T-cell (primary cell): ENCODE measurements around the gene GSC. TPM values are rescaled to one million over a fixed set of nuclear protein-coding genes. Genes with fewer than 3 reads are reported as not detected.

Source experiments
- ATAC-seq, 4 experiments: fragments of 200-7000 bp in 3 of 4; fragments of 150-1000 bp in 1 of 4; cut with Tn5 transposase; replicated peaks in 1 of 4; 1 replicate in 3 of 4; 2 replicates in 1 of 4; pipeline ENCODE4 v1.10.0; 2021; ENCODE audit warnings: moderate library complexity in 3 of 4, mild to moderate bottlenecking in 2 of 4, moderate number of reproducible peaks in 1 of 4
- CTCF ChIA-PET, 2 donors: fragments of 300-600 bp; sonication (Branson Sonifier 250); formaldehyde crosslinking; loops; one replicate each; lab custom pipeline; 2022; ENCODE audit warnings: antibody characterized with exemption in 2 of 2; lab: Charles Lee
- POLR2A ChIA-PET, 2 donors: fragments of 300-600 bp; sonication (Branson Sonifier 250); formaldehyde crosslinking; loops; one replicate each; lab custom pipeline; 2022; ENCODE audit warnings: antibody characterized with exemption in 2 of 2; lab: Charles Lee
- DNase-seq, 35 experiments: peaks; one replicate each; pipeline versions ENCODE4 v3.0.0 to v3.0.0-alpha.2; 2013 to 2023
- H3K27ac ChIP-seq: one replicate; pipeline ENCODE4 v1.5.1; 2013; ENCODE audit warnings: low read length
- H3K27me3 ChIP-seq, 2 experiments: replicated peaks in 1 of 2; 1 replicate in 1 of 2; 2 replicates in 1 of 2; pipeline versions ENCODE4 v1.6.1 to v1.7.0; 2013; ENCODE audit warnings: low read length in 1 of 2, mixed read lengths in 1 of 2; ENCODE audit not compliant: control insufficient read depth in 2 of 2, insufficient read depth in 2 of 2; ENCODE audit errors: extremely low read depth in 1 of 2
- H3K36me3 ChIP-seq, 2 donors: 1 replicate in 1 of 2; 2 replicates in 1 of 2; pipeline versions ENCODE4 v1.6.1 to v1.7.0; 2013; ENCODE audit warnings: low read length in 1 of 2; ENCODE audit not compliant: control insufficient read depth in 2 of 2, insufficient read depth in 1 of 2; ENCODE audit errors: extremely low read depth in 1 of 2
- H3K4me1 ChIP-seq, 2 experiments: 1 replicate in 1 of 2; 2 replicates in 1 of 2; pipeline versions ENCODE4 v1.6.1 to v1.7.0; 2013; ENCODE audit warnings: low read length in 2 of 2, mixed read lengths in 1 of 2; ENCODE audit not compliant: insufficient read depth in 2 of 2, control insufficient read depth in 1 of 2; ENCODE audit errors: extremely low read depth in 1 of 2
- H3K4me3 ChIP-seq, 2 donors: 1 replicate in 1 of 2; 2 replicates in 1 of 2; pipeline versions ENCODE4 v1.5.1 to v1.7.0; 2013; ENCODE audit warnings: mild to moderate bottlenecking in 2 of 2, low read length in 1 of 2, moderate library complexity in 1 of 2; ENCODE audit not compliant: control insufficient read depth in 1 of 2; ENCODE audit errors: extremely low read depth in 1 of 2
- H3K9me3 ChIP-seq: 2 replicates; pipeline ENCODE4 v1.7.0; 2013
- H3K27ac Mint-ChIP-seq, 2 donors: one replicate each; pipeline ENCODE4 v1.8.0; 2020 to 2021; ENCODE audit warnings: mild to moderate bottlenecking in 2 of 2, mixed read lengths in 2 of 2
- H3K27me3 Mint-ChIP-seq, 2 donors: one replicate each; pipeline ENCODE4 v1.8.0; 2021 to 2022; ENCODE audit warnings: mixed read lengths in 2 of 2
- H3K36me3 Mint-ChIP-seq: one replicate; pipeline ENCODE4 v1.8.0; 2021; ENCODE audit warnings: mixed read lengths
- H3K4me1 Mint-ChIP-seq, 3 donors: one replicate each; pipeline ENCODE4 v1.8.0; 2020 to 2022; ENCODE audit warnings: mixed read lengths in 3 of 3, mild to moderate bottlenecking in 1 of 3
- H3K4me3 Mint-ChIP-seq, 3 donors: one replicate each; pipeline ENCODE4 v1.8.0; 2020 to 2022; ENCODE audit warnings: mild to moderate bottlenecking in 3 of 3, mixed read lengths in 3 of 3, moderate library complexity in 3 of 3
- H3K9me3 Mint-ChIP-seq, 3 donors: one replicate each; pipeline ENCODE4 v1.8.0; 2020 to 2022; ENCODE audit warnings: mixed read lengths in 3 of 3
- WGBS: methylation state at CpG from one replicate; pipeline ENCODE4 v1.1.5; 2013; ENCODE audit warnings: missing lambda C conversion rate; ENCODE audit not compliant: insufficient coverage; 5-methylcytosine and 5-hydroxymethylcytosine counted together
- total RNA-seq, 35 experiments: library from RNA in 6 of 35; stranded (reverse) in 6 of 35; fragments of 120-200 nt in 1 of 35; gene quantifications; one replicate each; pipeline versions ENCODE4 v1.2.1 to v1.2.4 and lab custom pipeline; 2013 to 2026

Gene GSC
- total RNA-seq, 5 donors from 2014 or later (not counting 1 experiment from before 2014, with no cell fraction given): 0.37 to 0.59 TPM; not detected in 3

GRCh38 chr14:94773655-94774343 is 3.9 kb upstream of the GSC start:
- peaks cover 0 to 12% of the 10 kb centered on the region in 2 experiments for H3K4me1 ChIP-seq
- Mint-ChIP-seq H3K9me3 (no peaks in the 10 kb centered on the region), H3K27ac (peak overlapping the region in 1 of 2 donors; percentile 46), H3K4me3 (no peak overlapping the region), H3K27me3 (peaks cover 76 to 82% of the 10 kb centered on the region in 2 donors), H3K36me3 (no peaks in the 10 kb centered on the region), H3K4me1 (peaks cover 0 to 26% (median 15%) of the 10 kb centered on the region in 3 donors)
- no peaks in the 10 kb centered on the region for H3K36me3 ChIP-seq
- WGBS: 15% methylated on average over 21 of the region's 36 CpGs
- no peak overlapping the region for H3K4me3 ChIP-seq
- no peaks in the 10 kb centered on the region for H3K9me3 ChIP-seq
- ChIA-PET CTCF (no interaction called here), POLR2A (no interaction called here)
- no peak overlapping the region for H3K27ac ChIP-seq
- H3K27me3 ChIP-seq: peaks cover 29 to 62% of the 10 kb centered on the region in 2 experiments
- DNase-seq (no peak), ATAC-seq (no peak)

GRCh38 chr14:94773061-94773648 is 3.2 kb upstream of the GSC start:
- no peak overlapping the region for H3K4me3 ChIP-seq
- peaks cover 6 to 30% (median 20%) of the 10 kb centered on the region in 3 donors for H3K4me1 Mint-ChIP-seq
- peaks cover 75 to 81% of the 10 kb centered on the region in 2 donors for H3K27me3 Mint-ChIP-seq
- H3K4me1 ChIP-seq: peaks cover 0 to 18% of the 10 kb centered on the region in 2 experiments
- POLR2A ChIA-PET: no interaction called here
- 13% methylated on average over 24 of the region's 42 CpGs for WGBS
- H3K9me3 Mint-ChIP-seq: no peaks in the 10 kb centered on the region
- no peaks in the 10 kb centered on the region for H3K36me3 ChIP-seq
- no peak overlapping the region for H3K27ac ChIP-seq
- peaks cover 23 to 63% of the 10 kb centered on the region in 2 experiments for H3K27me3 ChIP-seq
- H3K9me3 ChIP-seq: no peaks in the 10 kb centered on the region
- no peak for ATAC-seq
- no peak overlapping the region for H3K4me3 Mint-ChIP-seq
- CTCF ChIA-PET: no interaction called here
- no peak overlapping the region for H3K27ac Mint-ChIP-seq
- no peak for DNase-seq
- H3K36me3 Mint-ChIP-seq: no peaks in the 10 kb centered on the region

- DNase-seq: no peak
- Mint-ChIP-seq H3K9me3 (no peaks in the 10 kb centered on the region), H3K27ac (no peak overlapping the region), H3K27me3 (peaks cover 79 to 82% of the 10 kb centered on the region in 2 donors), H3K4me3 (no peak overlapping the region), H3K36me3 (no peaks in the 10 kb centered on the region), H3K4me1 (peaks cover 6 to 33% (median 24%) of the 10 kb centered on the region in 3 donors)
- peaks cover 25 to 67% of the 10 kb centered on the region in 2 experiments for H3K27me3 ChIP-seq
- ChIA-PET CTCF (no interaction called here), POLR2A (no interaction called here)
- H3K9me3 ChIP-seq: no peaks in the 10 kb centered on the region
- no peak overlapping the region for H3K27ac ChIP-seq
- ATAC-seq: no peak
- no peak overlapping the region for H3K4me3 ChIP-seq
- H3K4me1 ChIP-seq: peaks cover 0 to 19% of the 10 kb centered on the region in 2 experiments
- H3K36me3 ChIP-seq: no peaks in the 10 kb centered on the region
- 24% methylated on average over 2 of the region's 8 CpGs for WGBS
Measured at GRCh38 chr14:94772548-94772947, 2.6 kb upstream of the GSC start.

- no peak for DNase-seq
- peaks cover 78 to 82% of the 10 kb centered on the region in 2 donors for H3K27me3 Mint-ChIP-seq
- H3K9me3 Mint-ChIP-seq: no peaks in the 10 kb centered on the region
- no peak for ATAC-seq
- H3K36me3 Mint-ChIP-seq: no peaks in the 10 kb centered on the region
- H3K27ac Mint-ChIP-seq: no peak overlapping the region
- H3K4me3 Mint-ChIP-seq: peak overlapping the region in 1 of 3 donors; percentile 64
- no peak overlapping the region for H3K27ac ChIP-seq
- peaks cover 0 to 19% of the 10 kb centered on the region in 2 experiments for H3K4me1 ChIP-seq
- H3K4me3 ChIP-seq: no peak overlapping the region
- H3K36me3 ChIP-seq: no peaks in the 10 kb centered on the region
- ChIA-PET POLR2A (no interaction called here), CTCF (no interaction called here)
- peaks cover 6 to 33% (median 24%) of the 10 kb centered on the region in 3 donors for H3K4me1 Mint-ChIP-seq
- no peaks in the 10 kb centered on the region for H3K9me3 ChIP-seq
- H3K27me3 ChIP-seq: peaks cover 25 to 73% of the 10 kb centered on the region in 2 experiments
- WGBS: 16% methylated on average over 7 of the region's 14 CpGs
Measured at GRCh38 chr14:94771906-94772490, 2.1 kb upstream of the GSC start.

GRCh38 chr14:94771158-94771905 is 1.4 kb upstream of the GSC start:
- no peak overlapping the region for H3K27ac ChIP-seq
- peak overlapping the region in 1 of 3 donors; percentile 64 for H3K4me3 Mint-ChIP-seq
- no peaks in the 10 kb centered on the region for H3K36me3 ChIP-seq
- DNase-seq (no peak), ATAC-seq (no peak)
- H3K4me1 ChIP-seq: peaks cover 0 to 19% of the 10 kb centered on the region in 2 experiments
- CTCF ChIA-PET: no interaction called here
- H3K27ac Mint-ChIP-seq: no peak overlapping the region
- peaks cover 6 to 32% (median 24%) of the 10 kb centered on the region in 3 donors for H3K4me1 Mint-ChIP-seq
- 15% methylated on average over 50 of the region's 54 CpGs for WGBS
- no peaks in the 10 kb centered on the region for H3K36me3 Mint-ChIP-seq
- H3K27me3 ChIP-seq: peaks cover 23 to 73% of the 10 kb centered on the region in 2 experiments
- H3K9me3 ChIP-seq: no peaks in the 10 kb centered on the region
- H3K4me3 ChIP-seq: no peak overlapping the region
- H3K27me3 Mint-ChIP-seq: peaks cover 76 to 80% of the 10 kb centered on the region in 2 donors
- H3K9me3 Mint-ChIP-seq: no peaks in the 10 kb centered on the region
- POLR2A ChIA-PET: no interaction called here

- Mint-ChIP-seq H3K27me3 (peaks cover 72 to 79% of the 10 kb centered on the region in 2 donors), H3K4me3 (peak overlapping the region; percentile 24 to 64 (median 49)), H3K9me3 (no peaks in the 10 kb centered on the region), H3K27ac (no peak overlapping the region), H3K4me1 (peaks cover 6 to 31% (median 24%) of the 10 kb centered on the region in 3 donors), H3K36me3 (no peaks in the 10 kb centered on the region)
- Histone ChIP-seq H3K9me3 (no peaks in the 10 kb centered on the region), H3K36me3 (no peaks in the 10 kb centered on the region), H3K4me1 (peaks cover 0 to 19% of the 10 kb centered on the region in 2 experiments), H3K27me3 (peaks cover 23 to 76% of the 10 kb centered on the region in 2 experiments), H3K27ac (no peak overlapping the region), H3K4me3 (no peak overlapping the region)
- CTCF ChIA-PET: no interaction called here
- DNase-seq: no peak
- 35% methylated on average over 3 of the region's 9 CpGs for WGBS
- POLR2A ChIA-PET: no interaction called here
- no peak for ATAC-seq
Measured at GRCh38 chr14:94770815-94771157, 873 bp upstream of the GSC start.
